ENCODE data around the gene SFXN3.

DNA sequence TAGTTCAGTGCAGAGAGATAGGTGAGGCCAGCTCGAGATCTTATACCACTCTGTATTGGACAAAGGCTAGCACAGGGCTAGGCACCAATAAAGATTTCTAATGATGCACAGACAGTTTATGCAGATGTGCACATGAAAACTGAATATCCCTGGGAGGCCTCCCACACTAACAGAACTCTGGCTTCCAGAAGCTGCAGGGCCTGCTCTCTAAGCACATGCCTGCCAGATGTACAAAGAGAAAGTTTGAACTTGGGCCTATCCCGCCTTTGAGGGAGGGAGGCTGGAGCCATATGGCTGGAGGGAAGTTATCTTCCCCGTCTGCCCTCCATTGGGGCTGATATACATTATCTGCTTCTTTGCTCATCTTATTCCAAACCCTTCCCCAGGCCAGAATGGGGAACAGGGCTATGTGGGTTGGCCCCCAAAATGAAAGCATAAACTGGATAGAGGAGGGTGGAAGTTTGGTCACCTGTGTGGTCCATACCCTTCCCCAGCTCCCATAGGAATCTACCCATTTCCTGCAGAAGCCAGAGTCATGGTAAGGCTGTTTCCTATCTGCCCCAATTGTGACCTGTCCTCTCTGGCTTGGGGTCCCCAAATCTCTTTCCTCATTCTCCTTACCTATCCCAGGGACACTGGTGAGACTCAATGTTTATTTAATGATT lies 34.6 kb downstream of the SFXN3 start:
- TF ChIP-seq CTCF (IDR thresholded peaks at IDR 0.05): no peak
- no peak for TF ChIP-seq POLR2AphosphoS5 (IDR thresholded peaks at IDR 0.05)
- no peak for TF ChIP-seq POLR2A (IDR thresholded peaks at IDR 0.05)
- TF ChIP-seq EP300 (IDR thresholded peaks at IDR 0.05; ENCODE audit: low read depth): no peak
